Measurements from ENCODE around the gene CEP162. TPM values are rescaled to one million over a fixed set of nuclear protein-coding genes. Genes with fewer than 3 reads are reported as not detected.
"Not testable (repeated sequence)": the region's sequence is repeated elsewhere in the genome, so short reads cannot be mapped to it uniquely, and the experiment has no call there.

The CEP162 gene
- total RNA-seq, 1 donor from 2014 or later, result 3.4 TPM

DNA sequence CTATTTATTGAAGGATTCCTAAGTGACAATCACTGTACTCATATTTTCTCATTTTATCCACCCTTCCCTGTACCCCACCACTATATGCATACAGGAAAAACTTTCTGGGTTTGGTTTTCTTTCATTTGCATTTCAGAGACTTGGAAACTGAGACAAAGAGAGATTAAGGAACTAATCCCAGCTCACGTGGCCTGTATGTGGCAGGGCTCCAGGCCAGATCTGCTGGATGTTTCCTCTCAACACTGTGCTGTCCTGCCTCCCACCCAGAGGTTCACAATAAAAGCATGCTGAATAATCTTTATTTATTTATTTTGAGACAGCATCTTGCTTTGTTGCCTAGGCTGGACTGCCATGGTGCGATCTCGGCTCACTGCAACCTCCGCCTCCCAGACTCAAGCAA is 50.2 kb downstream of the CEP162 start:
- no peak for DNase-seq (ENCODE audit: low read depth)
- H3K27me3 ChIP-seq (ENCODE audit: control insufficient read depth, insufficient read depth, low read length), result no peaks in the 10 kb centered on the region
- no peak overlapping the region for H3K4me3 ChIP-seq (ENCODE audit: low read depth, low read length)
- FAIRE-seq, result no peak
- no peaks in the 10 kb centered on the region for H3K36me3 ChIP-seq (ENCODE audit: control insufficient read depth, insufficient read depth, low read length)
- no peak for TF ChIP-seq CTCF (IDR thresholded peaks at IDR 0.05; ENCODE audit: insufficient read depth, low read length, severe bottlenecking)

DNA sequence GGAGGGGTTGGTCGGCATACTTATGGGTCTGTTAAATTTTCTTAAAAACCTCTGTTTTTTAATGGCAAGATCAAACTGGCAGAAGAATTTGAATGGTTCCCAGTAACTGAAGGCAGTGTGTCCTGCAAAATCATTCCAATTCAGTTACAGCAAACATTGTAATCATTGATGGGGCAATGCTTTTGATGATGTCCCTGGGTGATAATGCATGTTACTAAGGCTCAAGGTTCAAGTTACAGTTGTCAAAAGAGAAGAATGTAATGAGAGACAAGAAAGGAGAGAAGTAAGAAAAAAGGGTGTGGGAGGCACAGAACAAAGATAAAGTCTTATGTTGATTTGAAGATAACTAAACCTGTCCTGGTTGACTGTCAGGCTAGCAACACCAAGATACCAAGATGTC is 54.9 kb downstream of the CEP162 start:
- no peak for TF ChIP-seq CTCF (IDR thresholded peaks at IDR 0.05; ENCODE audit: insufficient read depth, low read length, severe bottlenecking)
- Histone ChIP-seq H3K27me3 (ENCODE audit: control insufficient read depth, insufficient read depth, low read length) (no peaks in the 10 kb centered on the region), H3K4me3 (ENCODE audit: low read depth, low read length) (no peak overlapping the region), H3K36me3 (ENCODE audit: control insufficient read depth, insufficient read depth, low read length) (no peaks in the 10 kb centered on the region)
- DNase-seq (ENCODE audit: low read depth) (no peak), FAIRE-seq (no peak)

- no peak for FAIRE-seq
- TF ChIP-seq CTCF (IDR thresholded peaks at IDR 0.05; ENCODE audit: insufficient read depth, low read length, severe bottlenecking), result no peak
- H3K36me3 ChIP-seq (ENCODE audit: control insufficient read depth, insufficient read depth, low read length), result no peaks in the 10 kb centered on the region
Measured at GRCh38 chr6:84172080-84172479, 55.4 kb downstream of the CEP162 start.

GRCh38 chr6:84167457-84167856 is 60.0 kb downstream of the CEP162 start:
- Histone ChIP-seq H3K36me3 (ENCODE audit: control insufficient read depth, insufficient read depth, low read length) (no peaks in the 10 kb centered on the region), H3K4me3 (ENCODE audit: low read depth, low read length) (no peak overlapping the region), H3K27me3 (ENCODE audit: control insufficient read depth, insufficient read depth, low read length) (no peaks in the 10 kb centered on the region)
- DNase-seq (ENCODE audit: low read depth) (no peak), FAIRE-seq (no peak)
- TF ChIP-seq CTCF (IDR thresholded peaks at IDR 0.05; ENCODE audit: insufficient read depth, low read length, severe bottlenecking), result no peak

More at GRCh38 chr6:84172080-84172479, 55.4 kb downstream of the CEP162 start:
- no peaks in the 10 kb centered on the region for H3K27me3 ChIP-seq (ENCODE audit: control insufficient read depth, insufficient read depth, low read length)
- DNase-seq (ENCODE audit: low read depth), result no peak
- H3K4me3 ChIP-seq (ENCODE audit: low read depth, low read length), result no peak overlapping the region

GRCh38 chr6:84166395-84166794 is 61.0 kb downstream of the CEP162 start:
- no peak overlapping the region for H3K4me3 ChIP-seq (ENCODE audit: low read depth, low read length)
- FAIRE-seq, result no peak
- H3K36me3 ChIP-seq (ENCODE audit: control insufficient read depth, insufficient read depth, low read length), result no peaks in the 10 kb centered on the region
- TF ChIP-seq CTCF (IDR thresholded peaks at IDR 0.05; ENCODE audit: insufficient read depth, low read length, severe bottlenecking), result no peak
- DNase-seq (ENCODE audit: low read depth), result no peak
- no peaks in the 10 kb centered on the region for H3K27me3 ChIP-seq (ENCODE audit: control insufficient read depth, insufficient read depth, low read length)

GRCh38 chr6:84164328-84164727 is 63.1 kb downstream of the CEP162 start:
- not testable (repeated sequence) for FAIRE-seq; H3K36me3 ChIP-seq (ENCODE audit: control insufficient read depth, insufficient read depth, low read length); DNase-seq (ENCODE audit: low read depth); H3K27me3 ChIP-seq (ENCODE audit: control insufficient read depth, insufficient read depth, low read length); H3K4me3 ChIP-seq (ENCODE audit: low read depth, low read length)
